GM12892 (cell line): ENCODE measurements around the gene FMOD.

ENCODE experiments used
- DNase-seq: peaks from one replicate; pipeline ENCODE4 v3.0.0; 2011; ENCODE audit not compliant: insufficient read length
- FAIRE-seq: peaks from 2 replicates; lab custom pipeline; 2011; peaks lifted over from hg19 to GRCh38; lab: Jason Lieb, UNC
- POLR2A ChIP-seq: IDR thresholded peaks from 2 replicates; pipeline ENCODE4 v1.6.1; 2011; ENCODE audit warnings: low read depth, low read length, control low read depth
- POLR2AphosphoS5 ChIP-seq: IDR thresholded peaks from 2 replicates; pipeline ENCODE4 v1.6.1; 2011; ENCODE audit warnings: low read depth, low read length, control low read depth
- TAF1 ChIP-seq: IDR thresholded peaks from 2 replicates; pipeline ENCODE4 v1.6.1; 2011; ENCODE audit warnings: low read depth, mild to moderate bottlenecking, control low read depth, low read length, borderline replicate concordance

The FMOD gene

GRCh38 chr1:203359010-203359571, 8.2 kb upstream of the FMOD start:
- FAIRE-seq (no peak), DNase-seq (no peak)
- TF ChIP-seq POLR2AphosphoS5 (no peak), TAF1 (no peak), POLR2A (no peak)

- FAIRE-seq (no peak), DNase-seq (no peak)
- no peak for TF ChIP-seq TAF1
- TF ChIP-seq POLR2A: no peak
- TF ChIP-seq POLR2AphosphoS5: no peak
These were observed 3.3 kb upstream of the FMOD start for GRCh38 chr1:203354246-203354645.

GRCh38 chr1:203353486-203353885, 2.6 kb upstream of the FMOD start:
- FAIRE-seq (no peak), DNase-seq (no peak)
- no peak for TF ChIP-seq TAF1
- TF ChIP-seq POLR2AphosphoS5: no peak
- no peak for TF ChIP-seq POLR2A

GRCh38 chr1:203349773-203350524, 973 bp downstream of the FMOD start:
- FAIRE-seq (peak; percentile 44), DNase-seq (no peak)
- TF ChIP-seq POLR2A: no peak

DNA sequence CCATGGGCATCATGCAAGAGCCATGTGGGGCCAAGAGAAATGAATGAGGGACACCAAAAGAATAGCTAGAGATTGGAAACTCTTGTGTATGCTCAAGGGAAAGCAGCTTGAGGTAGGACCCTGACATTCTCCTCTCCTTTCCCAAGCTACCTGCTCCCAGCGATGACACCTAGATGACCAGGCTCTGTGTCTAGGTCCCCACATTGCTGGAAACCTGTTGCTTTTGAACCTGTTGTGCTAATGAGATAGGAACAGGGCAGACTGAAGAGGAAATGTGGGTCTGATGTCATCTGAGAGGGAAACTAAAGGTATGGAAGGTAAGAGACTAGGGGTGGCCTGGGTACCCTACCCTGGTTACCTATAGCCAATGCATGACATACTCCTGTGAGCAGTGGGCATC, 1.8 kb downstream of the FMOD start:
- DNase-seq (no peak), FAIRE-seq (no peak)
- no peak for TF ChIP-seq POLR2AphosphoS5
- TF ChIP-seq TAF1: no peak
- no peak for TF ChIP-seq POLR2A

- FAIRE-seq (no peak), DNase-seq (no peak)
- TF ChIP-seq POLR2A (no peak), POLR2AphosphoS5 (no peak), TAF1 (no peak)
These were observed 4.2 kb downstream of the FMOD start for GRCh38 chr1:203346769-203347102.

DNA sequence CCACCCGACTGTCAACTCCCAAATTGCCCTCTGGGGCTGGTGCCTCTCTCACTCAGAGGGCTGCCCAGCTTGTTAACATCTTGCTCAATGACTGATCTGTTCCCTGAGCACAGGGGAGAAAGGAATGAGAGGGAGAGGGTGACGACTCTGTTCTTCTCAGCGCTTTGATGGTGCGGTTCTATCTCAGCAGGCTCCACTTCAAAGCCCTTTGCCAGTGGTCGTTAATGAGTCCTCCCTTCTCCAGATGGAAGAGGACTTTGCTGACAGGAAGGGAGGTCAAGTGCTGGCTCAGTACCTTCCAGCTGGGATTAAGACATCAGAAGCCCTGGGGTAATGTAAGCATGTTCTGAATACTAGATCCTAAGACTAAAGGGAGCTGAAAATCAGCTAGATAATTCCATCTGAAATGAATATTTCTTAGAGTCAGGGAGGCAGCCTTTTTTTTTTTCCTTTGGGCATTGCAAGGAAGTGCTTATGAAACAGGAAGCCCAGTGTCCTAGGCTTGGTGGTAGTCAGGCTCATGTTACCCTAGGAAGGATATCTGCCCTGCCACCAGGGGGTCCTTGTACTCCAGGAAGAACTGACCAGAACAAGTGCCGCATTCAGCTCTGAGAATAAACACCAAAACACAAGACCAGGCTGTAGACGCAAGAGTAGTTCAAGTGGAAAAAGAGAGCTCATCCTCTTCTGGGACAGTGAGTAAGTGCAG, 4.7 kb downstream of the FMOD start:
- FAIRE-seq (no peak), DNase-seq (no peak)
- TF ChIP-seq TAF1 (no peak), POLR2A (no peak), POLR2AphosphoS5 (no peak)

DNA sequence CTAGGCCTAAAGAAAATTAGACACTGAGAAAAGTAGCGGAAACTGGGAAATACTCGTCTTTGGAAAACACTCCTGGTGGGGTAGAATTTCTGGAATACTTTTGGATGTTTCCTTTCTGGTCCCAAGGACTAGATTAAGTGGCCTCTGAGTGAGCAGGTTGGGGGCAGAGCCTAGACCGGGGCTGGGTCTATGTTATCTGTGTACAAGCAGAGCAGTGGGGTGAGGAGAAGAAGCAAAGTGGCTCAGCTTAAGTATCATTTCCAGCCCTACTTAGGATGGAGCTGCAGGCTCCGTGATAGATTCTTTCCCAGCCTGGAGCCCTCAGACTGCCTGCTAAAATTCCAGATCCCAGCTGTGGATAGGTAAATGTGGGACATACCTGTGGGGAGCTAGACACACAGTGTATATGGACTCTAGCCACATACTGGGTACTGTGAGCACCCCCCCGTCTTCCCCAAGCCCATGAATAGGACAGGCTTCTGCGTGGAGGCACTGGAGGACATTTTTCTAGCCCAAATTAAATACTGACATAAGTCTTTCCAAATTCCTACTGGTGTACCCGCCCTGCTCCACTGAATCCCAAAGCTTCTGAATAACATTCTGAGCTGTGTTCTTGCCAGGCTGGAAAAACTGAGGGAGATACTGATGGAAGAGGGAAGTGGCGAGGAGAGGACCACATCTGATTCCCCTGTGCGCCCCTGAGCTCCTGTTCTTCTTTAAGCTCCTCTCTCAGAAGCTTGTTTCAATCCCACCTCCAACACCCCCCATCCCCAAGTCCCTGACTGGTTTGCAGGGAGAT, 6.8 kb downstream of the FMOD start:
- DNase-seq (no peak), FAIRE-seq (no peak)
- TF ChIP-seq POLR2AphosphoS5 (no peak), POLR2A (no peak), TAF1 (no peak)

GRCh38 chr1:203342192-203342940, 8.6 kb downstream of the FMOD start:
- DNase-seq (peak; percentile 50), FAIRE-seq (peak; percentile 74)
- TF ChIP-seq POLR2A: no peak
- TF ChIP-seq POLR2AphosphoS5: no peak
- no peak for TF ChIP-seq TAF1

DNA sequence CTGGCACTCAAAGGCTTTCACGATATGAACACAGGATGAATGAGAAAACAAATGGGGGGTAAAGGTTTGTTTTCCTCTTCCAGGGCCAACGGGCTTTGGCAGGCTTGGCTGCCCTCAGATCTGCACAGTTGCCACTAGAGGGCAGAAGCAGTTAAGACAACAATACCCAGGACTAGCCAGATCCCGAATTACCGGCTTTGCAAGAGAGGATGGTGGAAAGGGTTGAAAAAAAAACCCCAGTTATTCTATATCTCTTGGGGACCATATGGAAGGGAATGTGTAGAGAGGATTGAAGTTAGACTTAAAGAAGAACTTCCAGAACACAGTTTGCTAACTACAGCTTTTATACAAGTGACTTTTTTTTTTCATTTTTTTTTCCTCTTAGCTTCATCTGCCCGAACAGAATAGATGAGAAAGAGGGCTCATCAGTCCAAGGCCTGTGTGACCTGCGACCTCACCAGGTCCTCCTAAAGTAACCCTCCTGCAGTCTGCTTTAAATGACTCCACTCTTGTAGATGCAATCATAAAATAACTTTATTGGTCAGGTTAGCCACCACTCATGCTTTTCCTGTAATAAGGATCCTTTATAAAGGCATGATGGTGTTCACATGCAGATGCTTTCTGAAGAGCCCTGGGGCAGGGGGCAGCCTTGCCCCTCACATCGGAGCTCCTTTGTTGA, 10.7 kb downstream of the FMOD start:
- DNase-seq (peak; percentile 65), FAIRE-seq (peak; percentile 82)
- no peak for TF ChIP-seq POLR2A
